HG03342 (cell line): ENCODE results near the gene NXNL1.

Experiments
- ATAC-seq: cut with Tn5 transposase; IDR thresholded peaks from one replicate; pipeline ENCODE4 v1.9.1; 2021; ENCODE audit warnings: mild to moderate bottlenecking, moderate library complexity; ENCODE audit not compliant: unreplicated experiment

The NXNL1 gene

GRCh38 chr19:17421942-17422341 is 38.8 kb downstream of the NXNL1 start:
- ATAC-seq = no peak

- ATAC-seq = no peak
Observed at GRCh38 chr19:17420475-17420924, 40.2 kb downstream of the NXNL1 start.

GRCh38 chr19:17419621-17420474 is 40.9 kb downstream of the NXNL1 start, which contains the start of gene MVB12A:
MVB12A (plus strand) TSS chr19:17420047; CDS start chr19:17420136, 89 bp downstream.
- peak; percentile 86 for ATAC-seq

GRCh38 chr19:17419154-17419620 is 41.5 kb downstream of the NXNL1 start:
- ATAC-seq = no peak

- no peak for ATAC-seq
Observed at GRCh38 chr19:17418710-17419109, 42.0 kb downstream of the NXNL1 start.

- ATAC-seq = no peak
Observed at GRCh38 chr19:17415121-17415520, 45.6 kb downstream of the NXNL1 start.

- ATAC-seq = no peak
Observed at GRCh38 chr19:17414097-17414496, 46.6 kb downstream of the NXNL1 start.

GRCh38 chr19:17411801-17412200 is 48.9 kb downstream of the NXNL1 start:
- ATAC-seq = no peak

GRCh38 chr19:17409990-17410389 is 50.7 kb downstream of the NXNL1 start:
- no peak for ATAC-seq

- ATAC-seq = no peak
Observed at GRCh38 chr19:17406887-17407196, 53.9 kb downstream of the NXNL1 start.

GRCh38 chr19:17406046-17406886 is 54.5 kb downstream of the NXNL1 start:
- peak; percentile 30 for ATAC-seq
